SHP77 treated with DMSO at 0.1 percent for 48 hours (cell line): Measurements from ENCODE around the gene SELP.
"Not testable (repeated sequence)": the region's sequence is repeated elsewhere in the genome, so short reads cannot be mapped to it uniquely, and the experiment has no call there.

Experiments
- DNase-seq: peaks from one replicate; lab custom pipeline; 2025; lab: John Stamatoyannopoulos, UW

The SELP gene

GRCh38 chr1:169630006-169630405 is at the start of gene SELP:
TSS of gene SELP (minus strand) at chr1:169630124. CDS start at chr1:169630074, 50 bp downstream.
- no peak for DNase-seq

GRCh38 chr1:169679692-169680091 is 49.8 kb upstream of the SELP start:
- no peak for DNase-seq

GRCh38 chr1:169676001-169676400 is 46.1 kb upstream of the SELP start:
- DNase-seq, result no peak

- DNase-seq, result no peak
These were observed 40.9 kb upstream of the SELP start for GRCh38 chr1:169670836-169671235.

GRCh38 chr1:169670244-169670643 is 40.3 kb upstream of the SELP start:
- not testable (repeated sequence) for DNase-seq

GRCh38 chr1:169667699-169668596 is 38.0 kb upstream of the SELP start:
- not testable (repeated sequence) for DNase-seq

- DNase-seq, result not testable (repeated sequence)
These were observed 37.3 kb upstream of the SELP start for GRCh38 chr1:169667227-169667639.

GRCh38 chr1:169662680-169663079 is 32.8 kb upstream of the SELP start:
- DNase-seq, result not testable (repeated sequence)

GRCh38 chr1:169661066-169661465 is 31.1 kb upstream of the SELP start:
- not testable (repeated sequence) for DNase-seq

- DNase-seq, result not testable (repeated sequence)
These were observed 28.9 kb upstream of the SELP start for GRCh38 chr1:169658777-169659176.

- no peak for DNase-seq
These were observed 23.9 kb upstream of the SELP start for GRCh38 chr1:169653873-169654272.

GRCh38 chr1:169651035-169651434 is 21.1 kb upstream of the SELP start:
- DNase-seq, result no peak

GRCh38 chr1:169650551-169650950 is 20.6 kb upstream of the SELP start:
- DNase-seq, result no peak

GRCh38 chr1:169648709-169649108 is 18.8 kb upstream of the SELP start:
- DNase-seq, result no peak

GRCh38 chr1:169648187-169648586 is 18.3 kb upstream of the SELP start:
- no peak for DNase-seq

GRCh38 chr1:169647512-169647911 is 17.6 kb upstream of the SELP start:
- no peak for DNase-seq

- DNase-seq, result no peak
These were observed 14.4 kb upstream of the SELP start for GRCh38 chr1:169644297-169644696.

- DNase-seq, result no peak
These were observed 5.0 kb upstream of the SELP start for GRCh38 chr1:169634877-169635276.

GRCh38 chr1:169634145-169634544 is 4.2 kb upstream of the SELP start:
- DNase-seq, result no peak

- no peak for DNase-seq
These were observed 1.3 kb upstream of the SELP start for GRCh38 chr1:169631249-169631648.

GRCh38 chr1:169624912-169625311 is 5.0 kb downstream of the SELP start:
- DNase-seq, result no peak

GRCh38 chr1:169624122-169624521 is 5.8 kb downstream of the SELP start:
- DNase-seq, result no peak

- no peak for DNase-seq
These were observed 6.6 kb downstream of the SELP start for GRCh38 chr1:169623132-169623926.
